ENCODE measurements around the gene KIF5C.

DNA sequence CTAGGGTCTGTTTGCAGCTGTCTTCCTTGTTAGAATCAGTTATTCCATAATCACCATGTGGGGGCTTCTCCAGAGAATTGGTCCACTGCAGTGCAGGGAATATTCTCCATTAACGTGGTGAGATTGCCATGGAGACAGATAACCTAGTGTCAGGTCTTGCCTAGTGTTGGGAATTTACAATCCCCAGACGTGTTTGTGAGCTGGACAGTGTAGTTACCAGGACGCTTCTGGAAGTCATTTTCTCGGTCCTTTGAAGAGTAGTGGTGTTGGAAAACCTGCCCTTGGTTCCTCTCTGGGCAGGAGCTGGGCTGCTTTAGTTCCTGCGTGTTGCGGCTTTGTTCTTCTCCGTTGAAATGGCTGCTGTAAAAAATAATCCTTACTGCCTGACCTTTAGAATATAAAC is 94.6 kb downstream of the KIF5C start:
- TF ChIP-seq, protein P1, sequence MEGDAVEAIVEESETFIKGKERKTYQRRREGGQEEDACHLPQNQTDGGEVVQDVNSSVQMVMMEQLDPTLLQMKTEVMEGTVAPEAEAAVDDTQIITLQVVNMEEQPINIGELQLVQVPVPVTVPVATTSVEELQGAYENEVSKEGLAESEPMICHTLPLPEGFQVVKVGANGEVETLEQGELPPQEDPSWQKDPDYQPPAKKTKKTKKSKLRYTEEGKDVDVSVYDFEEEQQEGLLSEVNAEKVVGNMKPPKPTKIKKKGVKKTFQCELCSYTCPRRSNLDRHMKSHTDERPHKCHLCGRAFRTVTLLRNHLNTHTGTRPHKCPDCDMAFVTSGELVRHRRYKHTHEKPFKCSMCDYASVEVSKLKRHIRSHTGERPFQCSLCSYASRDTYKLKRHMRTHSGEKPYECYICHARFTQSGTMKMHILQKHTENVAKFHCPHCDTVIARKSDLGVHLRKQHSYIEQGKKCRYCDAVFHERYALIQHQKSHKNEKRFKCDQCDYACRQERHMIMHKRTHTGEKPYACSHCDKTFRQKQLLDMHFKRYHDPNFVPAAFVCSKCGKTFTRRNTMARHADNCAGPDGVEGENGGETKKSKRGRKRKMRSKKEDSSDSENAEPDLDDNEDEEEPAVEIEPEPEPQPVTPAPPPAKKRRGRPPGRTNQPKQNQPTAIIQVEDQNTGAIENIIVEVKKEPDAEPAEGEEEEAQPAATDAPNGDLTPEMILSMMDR (conservative IDR thresholded peaks at IDR 0.05 in 1 of 2, IDR thresholded peaks at IDR 0.05 in 1 of 2; ENCODE audit: low read depth in 1 of 2, low read length in 2 of 2): no peak
- TF ChIP-seq EZH2 (IDR thresholded peaks at IDR 0.05; ENCODE audit: low read length, missing control alignments): no peak

All from fibroblast of lung (primary cell).